ENCODE data around the gene DLL1. TPM values are rescaled to one million over a fixed set of nuclear protein-coding genes. Genes with fewer than 3 reads are reported as not detected.
"Not testable (repeated sequence)": the region's sequence is repeated elsewhere in the genome, so short reads cannot be mapped to it uniquely, and the experiment has no call there.

DLL1 gene
- total RNA-seq, 3 donors from 2014 or later, result 3.8 to 26.9 (median 12.3) TPM

GRCh38 chr6:170268216-170269129 lies 22.4 kb downstream of the DLL1 start:
- Histone ChIP-seq H3K9me3 (no peaks in the 10 kb centered on the region), H3K36me3 (no peaks in the 10 kb centered on the region), H3K27ac (no peak overlapping the region), H3K4me1 (no peaks in the 10 kb centered on the region), H3K27me3 (no peaks in the 10 kb centered on the region), H3K4me3 (no peak overlapping the region)
- DNase-seq (ENCODE audit: low spot score in 2 of 2), result no peak
- intact Hi-C loops (cut with DNase I; ENCODE audit: low total_unique reads), result no loop called here
- TF ChIP-seq POLR2A (IDR thresholded peaks at IDR 0.05) (no peak), CTCF (IDR thresholded peaks at IDR 0.05) (no peak), POLR2AphosphoS5 (IDR thresholded peaks at IDR 0.05) (no peak)

GRCh38 chr6:170267688-170268087 lies 23.2 kb downstream of the DLL1 start:
- Histone ChIP-seq H3K9me3 (no peaks in the 10 kb centered on the region), H3K36me3 (no peaks in the 10 kb centered on the region), H3K27me3 (peaks cover 0 to 1% of the 10 kb centered on the region in 2 donors), H3K27ac (no peak overlapping the region), H3K4me1 (no peaks in the 10 kb centered on the region), H3K4me3 (no peak overlapping the region)
- TF ChIP-seq CTCF (IDR thresholded peaks at IDR 0.05), result no peak
- no peak for TF ChIP-seq POLR2AphosphoS5 (IDR thresholded peaks at IDR 0.05)
- no peak for TF ChIP-seq POLR2A (IDR thresholded peaks at IDR 0.05)
- intact Hi-C loops (cut with DNase I; ENCODE audit: low total_unique reads), result no loop called here
- DNase-seq (ENCODE audit: low spot score in 2 of 2), result no peak

- H3K27ac ChIP-seq, result no peak overlapping the region
- no peaks in the 10 kb centered on the region for H3K4me1 ChIP-seq
- no peaks in the 10 kb centered on the region for H3K36me3 ChIP-seq
- no peaks in the 10 kb centered on the region for H3K9me3 ChIP-seq
- peaks cover 0 to 3% of the 10 kb centered on the region in 2 donors for H3K27me3 ChIP-seq
- H3K4me3 ChIP-seq, result no peak overlapping the region
- intact Hi-C loops (cut with DNase I; ENCODE audit: low total_unique reads), result no loop called here
- TF ChIP-seq POLR2AphosphoS5 (IDR thresholded peaks at IDR 0.05) (no peak), POLR2A (IDR thresholded peaks at IDR 0.05) (no peak), CTCF (IDR thresholded peaks at IDR 0.05) (no peak)
- no peak for DNase-seq (ENCODE audit: low spot score in 2 of 2)
Measured at GRCh38 chr6:170266061-170266825, 24.6 kb downstream of the DLL1 start.

GRCh38 chr6:170265655-170266054 lies 25.2 kb downstream of the DLL1 start:
- peaks cover 0 to 3% of the 10 kb centered on the region in 2 donors for H3K27me3 ChIP-seq
- no peaks in the 10 kb centered on the region for H3K36me3 ChIP-seq
- H3K4me3 ChIP-seq, result no peak overlapping the region
- TF ChIP-seq CTCF (IDR thresholded peaks at IDR 0.05) (no peak), POLR2A (IDR thresholded peaks at IDR 0.05) (no peak), POLR2AphosphoS5 (IDR thresholded peaks at IDR 0.05) (no peak)
- intact Hi-C loops (cut with DNase I; ENCODE audit: low total_unique reads), result no loop called here
- no peaks in the 10 kb centered on the region for H3K9me3 ChIP-seq
- H3K27ac ChIP-seq, result no peak overlapping the region
- H3K4me1 ChIP-seq, result no peaks in the 10 kb centered on the region
- DNase-seq (ENCODE audit: low spot score in 2 of 2), result no peak

GRCh38 chr6:170264644-170265043 lies 26.2 kb downstream of the DLL1 start:
- H3K4me3 ChIP-seq; DNase-seq (ENCODE audit: low spot score in 2 of 2); H3K9me3 ChIP-seq; H3K27me3 ChIP-seq; H3K27ac ChIP-seq; intact Hi-C loops (cut with DNase I; ENCODE audit: low total_unique reads); H3K4me1 ChIP-seq; H3K36me3 ChIP-seq: not testable (repeated sequence)

Measured in breast epithelium (tissue), 4 donors.